ENCODE measurements around the gene ARFGEF3.
"Not testable (repeated sequence)": the region's sequence is repeated elsewhere in the genome, so short reads cannot be mapped to it uniquely, and the experiment has no call there.

Gene ARFGEF3

DNA sequence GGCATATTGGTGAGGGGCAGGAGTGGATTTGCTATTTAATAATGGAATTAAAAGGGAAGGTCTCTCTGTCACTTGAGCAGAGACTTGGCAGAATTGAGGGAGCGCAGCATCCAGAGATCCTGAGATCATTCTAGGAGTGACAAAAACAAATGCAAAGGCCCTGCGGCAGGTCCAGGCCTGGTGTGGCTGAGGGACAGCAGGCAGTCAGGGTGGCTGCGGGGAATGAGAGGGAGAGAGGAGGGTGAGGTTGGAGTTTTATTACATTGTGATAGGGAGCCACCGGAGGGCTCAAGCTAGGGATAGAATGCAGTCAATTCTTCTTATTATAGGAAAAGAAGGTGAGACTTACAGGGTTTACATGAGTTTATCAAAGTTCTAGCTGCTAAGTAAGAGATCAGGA lies 116.1 kb downstream of the ARFGEF3 start:
- no peak for DNase-seq

DNA sequence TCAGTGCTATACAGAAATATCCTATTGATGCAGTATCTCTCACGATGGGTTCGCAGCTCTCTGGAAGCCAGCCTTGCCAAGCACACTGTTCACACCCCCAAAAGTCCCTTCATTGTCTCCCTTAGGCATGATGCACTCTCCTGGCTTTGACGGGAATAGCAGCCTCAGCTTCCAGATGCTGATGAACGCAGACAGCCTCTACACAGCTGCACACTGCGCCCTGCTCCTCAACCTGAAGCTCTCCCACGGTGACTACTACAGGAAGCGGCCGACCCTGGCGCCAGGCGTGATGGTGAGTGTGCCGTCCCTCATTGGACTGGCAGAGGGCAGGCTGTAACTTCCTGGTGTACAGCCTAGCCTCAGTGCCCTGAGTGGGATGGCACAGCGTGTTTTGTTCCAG lies 116.6 kb downstream of the ARFGEF3 start:
- DNase-seq: no peak

DNA sequence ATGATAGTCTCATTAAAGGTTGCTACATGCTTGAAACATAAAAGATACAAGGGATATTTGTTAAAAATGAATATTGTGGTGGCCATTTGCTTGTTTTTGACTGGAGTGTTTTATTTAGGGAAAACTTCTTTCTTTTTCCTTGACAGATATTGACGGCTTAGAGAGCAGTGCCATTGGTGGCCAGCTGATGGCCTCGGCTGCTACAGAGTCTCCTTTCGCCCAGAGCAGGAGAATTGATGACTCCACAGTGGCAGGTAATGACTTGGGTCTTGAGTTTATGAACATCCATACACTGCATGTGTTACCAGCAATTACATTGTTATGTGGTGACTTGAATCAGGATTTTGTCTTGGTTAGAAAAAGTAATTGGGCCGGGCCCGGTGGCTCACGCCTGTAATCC lies 124.1 kb downstream of the ARFGEF3 start:
- DNase-seq: no peak

GRCh38 chr6:138286698-138287097 lies 125.0 kb downstream of the ARFGEF3 start:
- no peak for DNase-seq

- DNase-seq: peak; percentile 29
These were observed 125.6 kb downstream of the ARFGEF3 start for GRCh38 chr6:138287144-138287955.

DNA sequence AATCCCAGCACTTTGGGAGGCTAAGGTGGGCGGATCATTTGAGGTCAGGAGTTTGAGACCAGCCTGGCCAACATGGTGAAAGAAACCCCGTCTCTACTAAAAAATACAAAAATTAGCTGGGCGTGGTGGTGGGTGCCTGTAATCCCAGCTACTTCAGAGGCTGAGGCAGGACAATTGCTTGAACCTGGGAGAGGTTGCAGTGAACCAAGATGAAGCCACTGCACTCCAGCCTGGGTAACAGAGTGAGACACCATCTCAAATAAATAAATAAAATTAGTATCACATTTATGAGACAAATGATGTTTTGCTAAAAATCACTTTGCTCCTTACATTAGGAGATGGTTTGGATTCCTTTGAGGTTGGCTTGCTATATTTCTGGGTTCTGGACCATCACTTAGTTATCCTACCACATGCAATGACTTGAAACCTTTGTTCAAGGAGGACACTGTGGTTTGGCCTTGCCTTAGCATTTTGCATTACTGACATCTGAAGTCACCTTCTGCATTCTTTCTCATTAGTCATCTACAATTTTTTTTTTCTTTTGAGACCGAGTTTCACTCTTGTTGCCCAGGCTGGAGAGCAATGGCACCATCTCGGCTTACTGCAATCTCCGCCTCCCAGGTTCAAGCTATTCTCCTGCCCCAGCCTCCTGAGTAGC lies 126.8 kb downstream of the ARFGEF3 start:
- DNase-seq: not testable (repeated sequence)

GRCh38 chr6:138289739-138290138 lies 128.0 kb downstream of the ARFGEF3 start:
- no peak for DNase-seq

DNA sequence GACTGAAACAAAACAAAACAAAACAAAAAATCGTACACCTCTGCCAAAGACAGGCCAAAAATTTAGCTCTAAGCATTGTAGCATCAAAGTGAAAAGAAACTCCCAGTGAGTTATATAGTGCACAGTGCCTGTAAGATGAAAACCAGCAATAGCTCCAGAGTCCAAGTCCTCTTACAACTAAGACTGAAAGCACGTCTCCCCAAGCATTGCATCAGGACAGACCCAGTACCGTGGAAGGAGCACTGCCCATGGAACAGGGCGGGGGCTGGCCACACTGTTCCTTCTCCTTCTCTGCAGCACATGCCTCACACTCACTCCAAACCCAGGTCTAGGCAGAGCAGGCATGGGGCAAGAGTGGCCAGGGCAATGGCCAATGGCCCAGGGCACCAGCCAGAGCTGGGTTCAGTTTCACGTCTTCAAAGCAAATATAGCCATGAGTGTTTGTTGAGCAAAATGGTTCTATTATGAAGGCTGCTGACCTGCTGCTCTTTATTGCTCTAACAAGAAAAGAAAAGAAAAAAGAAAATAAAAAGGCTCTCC lies 128.8 kb downstream of the ARFGEF3 start:
- DNase-seq: no peak

GRCh38 chr6:138291036-138291848 lies 129.5 kb downstream of the ARFGEF3 start:
- DNase-seq: no peak

- DNase-seq: no peak
These were observed 130.1 kb downstream of the ARFGEF3 start for GRCh38 chr6:138291849-138292181.

GRCh38 chr6:138292482-138292881 lies 130.7 kb downstream of the ARFGEF3 start:
- no peak for DNase-seq

DNA sequence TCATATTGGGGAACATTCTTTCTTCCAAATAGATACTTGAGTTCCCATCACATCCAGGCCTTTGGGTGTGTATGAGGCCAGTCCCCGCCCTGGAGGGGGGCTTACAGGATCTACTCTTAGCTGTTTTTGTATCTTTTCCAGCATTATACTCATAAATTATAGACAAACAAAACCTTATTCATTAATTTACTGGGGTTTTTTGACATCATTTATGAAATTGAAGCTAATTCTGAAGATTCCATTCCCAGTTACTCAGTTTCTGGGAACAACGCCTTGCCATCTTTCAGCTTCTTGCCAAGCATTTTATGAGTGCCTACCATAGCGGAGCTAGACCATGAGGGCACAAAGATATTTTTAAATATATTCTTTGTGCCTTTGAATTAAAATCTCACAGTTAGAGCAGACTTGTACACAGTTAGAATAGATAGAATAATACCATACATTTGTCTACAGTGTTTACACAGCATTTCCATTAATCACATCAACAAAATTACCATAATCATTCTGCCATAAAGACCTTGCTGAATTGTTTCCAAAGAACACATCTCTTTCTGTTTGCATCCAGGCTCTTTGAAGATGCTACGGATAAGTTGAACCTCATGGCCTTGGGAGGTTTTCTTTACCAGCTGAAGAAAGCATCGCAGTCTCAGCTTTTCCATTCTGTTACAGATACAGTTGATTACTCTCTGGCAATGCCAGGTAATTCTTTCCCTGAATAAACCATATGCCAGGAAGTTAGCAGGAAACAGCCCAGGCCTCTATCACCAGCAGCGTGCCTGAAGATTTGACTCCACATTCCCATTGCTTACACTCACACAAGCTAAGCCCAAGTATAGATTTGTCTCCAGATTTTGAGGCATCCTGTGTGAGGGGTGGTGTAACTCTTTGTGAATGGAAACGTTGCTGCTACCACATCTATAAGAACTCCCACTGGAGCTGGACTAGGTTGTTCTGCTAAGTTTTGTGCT lies 132.0 kb downstream of the ARFGEF3 start:
- DNase-seq: no peak

DNA sequence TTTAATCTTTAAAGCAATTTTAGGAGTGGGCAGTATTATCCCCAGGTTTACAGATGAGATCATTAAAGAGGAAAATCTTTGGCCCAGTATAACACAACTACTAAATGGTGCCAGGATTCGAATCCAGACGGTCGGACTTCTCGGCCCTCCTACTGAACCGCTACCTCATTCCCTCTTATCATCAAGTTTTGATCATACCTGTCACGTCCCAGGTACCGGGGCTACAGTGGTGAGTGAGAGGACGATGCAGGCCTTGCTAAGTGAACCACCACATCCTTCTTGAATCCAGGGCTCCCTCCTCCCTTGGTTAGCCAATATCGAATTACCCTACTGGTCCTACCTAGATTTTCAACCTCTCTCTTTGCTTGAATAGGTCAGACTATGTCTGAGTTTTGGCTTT lies 134.6 kb downstream of the ARFGEF3 start:
- DNase-seq: no peak

GRCh38 chr6:138296786-138297185 lies 135.0 kb downstream of the ARFGEF3 start:
- DNase-seq: no peak

GRCh38 chr6:138297761-138298298 lies 136.1 kb downstream of the ARFGEF3 start:
- DNase-seq: no peak

DNA sequence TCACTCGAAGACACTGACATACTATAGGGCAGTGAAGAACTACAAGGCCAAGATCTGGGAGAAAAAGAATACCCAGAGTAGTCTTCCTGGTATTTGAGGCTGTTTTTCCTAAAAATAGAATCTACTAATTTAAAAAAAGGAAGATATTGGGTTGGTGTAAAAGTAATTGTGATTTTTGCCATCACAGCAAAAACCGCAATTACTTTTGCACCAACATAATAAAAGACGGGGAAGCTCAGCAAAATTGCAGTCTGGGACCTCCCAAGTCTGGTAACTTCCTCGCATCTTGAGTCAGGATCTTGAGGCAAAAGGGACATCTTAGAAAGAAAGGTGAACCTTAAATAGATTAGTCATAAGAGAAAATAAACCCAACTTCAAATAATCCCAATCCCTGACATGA lies 138.7 kb downstream of the ARFGEF3 start:
- DNase-seq: no peak

GRCh38 chr6:138302554-138302953 lies 140.8 kb downstream of the ARFGEF3 start:
- DNase-seq: no peak

DNA sequence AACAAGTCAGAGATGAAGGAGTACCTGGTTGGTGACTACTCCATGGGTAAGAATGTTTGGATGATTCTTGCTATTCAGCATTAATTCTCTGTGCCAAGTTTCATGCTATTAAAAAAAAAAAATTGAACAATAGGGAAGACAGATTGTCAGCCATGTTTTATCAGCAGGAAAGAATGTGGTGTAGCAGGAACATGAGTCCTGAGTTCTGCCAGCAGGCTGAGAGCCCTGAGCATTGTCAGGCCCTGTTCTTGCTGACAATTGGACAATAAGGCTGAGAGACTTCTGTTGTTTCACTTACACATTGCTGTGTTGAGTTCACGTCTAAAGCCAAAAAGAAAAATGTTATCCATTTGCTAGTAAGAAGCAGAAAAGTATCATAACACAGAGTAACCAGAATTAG lies 145.6 kb downstream of the ARFGEF3 start:
- DNase-seq: no peak

DNA sequence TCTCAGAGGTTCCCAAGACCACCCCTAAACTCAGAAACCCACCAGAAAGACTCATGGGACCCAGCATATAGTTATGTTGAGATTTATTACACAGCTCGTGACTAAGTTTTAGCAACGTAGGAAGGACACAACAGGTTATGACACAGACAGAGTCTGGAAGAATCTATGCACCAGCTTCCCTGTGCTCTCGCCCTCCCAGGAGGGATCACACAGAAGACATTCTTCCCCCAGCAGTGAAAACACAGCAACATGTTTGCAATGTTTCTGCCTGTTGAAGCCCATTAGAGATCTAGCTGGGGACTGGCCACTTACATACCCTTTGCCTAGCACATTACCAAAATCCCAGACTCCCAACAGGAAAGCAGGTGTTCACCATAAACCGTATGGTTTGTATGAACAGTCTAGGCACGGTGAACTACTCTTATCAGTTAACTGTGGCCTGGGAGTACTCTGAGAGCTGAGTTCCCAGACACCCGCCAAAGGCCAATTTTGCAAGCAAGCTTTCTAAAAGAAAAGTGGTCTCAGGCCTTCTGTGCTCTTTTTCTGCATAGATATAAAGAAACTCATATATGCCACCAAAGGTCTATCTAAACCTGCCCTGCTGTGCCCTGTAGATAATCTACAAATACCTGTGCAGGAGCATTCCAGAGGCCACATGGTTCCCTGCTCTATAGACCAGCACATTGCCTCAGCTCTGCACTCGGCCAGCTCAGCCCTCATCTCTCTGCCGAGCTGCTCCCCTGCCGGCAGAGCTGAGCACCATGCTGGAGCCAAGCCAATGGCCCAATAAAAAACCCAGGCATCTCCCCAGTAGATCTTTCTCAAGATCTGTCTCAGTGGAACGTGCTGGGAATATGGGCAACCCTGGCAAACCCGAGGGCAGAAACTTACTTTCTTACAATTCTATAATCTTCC lies 146.3 kb downstream of the ARFGEF3 start:
- DNase-seq: no peak

- no peak for DNase-seq
These were observed 147.0 kb downstream of the ARFGEF3 start for GRCh38 chr6:138308731-138309110.

DNA sequence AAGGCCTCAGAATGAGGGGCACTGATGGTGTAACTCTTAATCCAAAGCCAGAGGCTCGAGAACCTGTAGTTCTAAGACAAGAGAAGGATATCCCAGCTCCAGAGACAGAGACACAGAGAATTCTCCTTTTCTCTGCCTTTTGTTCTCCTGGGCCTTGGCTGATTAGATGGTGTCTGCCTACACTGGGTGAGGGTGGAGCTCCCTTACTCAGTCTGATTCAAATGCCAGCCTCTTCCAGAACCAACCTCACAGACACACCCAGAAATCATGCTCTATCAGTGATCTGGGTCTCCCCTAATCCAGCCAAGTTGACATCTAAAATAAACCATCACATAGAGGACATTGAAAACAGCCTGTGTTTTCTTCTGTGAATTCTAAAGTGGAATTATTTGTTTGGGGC lies 148.0 kb downstream of the ARFGEF3 start:
- DNase-seq: no peak

Measured in activated T-cell treated with anti-CD3 and anti-CD28 coated beads for 4 hours (primary cell).